ENCODE data around the gene CSTF1.

CSTF1 gene

DNA sequence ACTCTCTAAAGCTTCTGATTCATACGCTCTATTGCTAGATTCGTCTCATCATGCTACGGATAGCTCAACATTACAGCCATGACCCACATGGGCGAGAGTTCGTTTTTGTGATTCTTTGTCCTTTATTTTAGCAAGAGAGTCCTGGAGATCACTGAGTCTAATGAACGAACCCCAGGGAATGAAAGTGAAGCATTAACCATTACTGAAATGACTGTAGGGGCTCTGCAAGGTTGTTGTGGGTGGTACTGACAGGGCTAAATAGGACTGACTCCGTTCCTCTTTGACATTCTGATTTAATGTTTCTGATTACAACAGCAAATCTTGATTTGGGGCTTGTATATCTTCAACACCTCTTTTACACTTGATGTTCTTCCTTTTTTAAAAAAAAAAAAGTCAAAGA lies 62.3 kb downstream of the CSTF1 start:
- Histone ChIP-seq H3K4me1 (ENCODE audit: control insufficient read depth in 2 of 2, insufficient read depth in 1 of 2, low read depth in 1 of 2, low read length in 2 of 2) (no peaks in the 10 kb centered on the region), H2BK15ac (ENCODE audit: low read length) (no peak overlapping the region), H3K79me1 (ENCODE audit: low read depth, low read length) (no peaks in the 10 kb centered on the region), H4K91ac (ENCODE audit: low read depth, low read length, poor library complexity) (no peak overlapping the region), H3K4ac (ENCODE audit: low read length) (no peak overlapping the region), H3K14ac (ENCODE audit: low read length) (no peak overlapping the region), H3K27ac (replicated peaks; ENCODE audit: low read length) (no peak overlapping the region), H2BK120ac (ENCODE audit: low read depth, low read length) (no peak overlapping the region), H2BK12ac (ENCODE audit: low read length) (no peak overlapping the region), H3K36me3 (replicated peaks in 1 of 2; ENCODE audit: control insufficient read depth in 2 of 2, insufficient read depth in 2 of 2, low read length in 2 of 2) (no peaks in the 10 kb centered on the region), H2AK5ac (ENCODE audit: low read depth, low read length) (no peak overlapping the region), H3K27me3 (ENCODE audit: control insufficient read depth in 3 of 3, insufficient read depth in 3 of 3, low read depth in 1 of 3, low read length in 3 of 3) (peaks cover 0 to 10% (median 0%) of the 10 kb centered on the region in 3 experiments), H2AFZ (ENCODE audit: low read length) (no peak overlapping the region), H3K18ac (ENCODE audit: low read length) (no peak overlapping the region), H2BK5ac (ENCODE audit: low read length) (no peak overlapping the region), H3K9ac (ENCODE audit: low read depth, low read length, poor library complexity) (no peak overlapping the region), H3K9me3 (replicated peaks in 1 of 2; ENCODE audit: control insufficient read depth in 2 of 2, insufficient read depth in 1 of 2, low read depth in 1 of 2, low read length in 2 of 2) (no peaks in the 10 kb centered on the region), H3K4me2 (ENCODE audit: insufficient read depth, low read length, poor library complexity, severe bottlenecking) (no peak overlapping the region), H4K8ac (ENCODE audit: low read depth, low read length) (no peak overlapping the region), H3K23ac (ENCODE audit: low read depth, low read length, poor library complexity) (no peak overlapping the region), H3K4me3 (ENCODE audit: low read length in 2 of 2) (no peak overlapping the region)
- no peak for DNase-seq (ENCODE audit: low spot score)
- WGBS, 2 donors (ENCODE audit: extremely low coverage in 2 of 2, insufficient read length in 2 of 2, insufficient replicate concordance in 1 of 2): no CpG with 5 or more reads among the region's 7 CpGs

All from neuronal stem cell (in vitro differentiated cells).